ENCODE data around the gene MARK3. TPM values are rescaled to one million over a fixed set of nuclear protein-coding genes. Genes with fewer than 3 reads are reported as not detected.
A peak's percentile ranks its signal among the peaks of the same experiment; 100 is the strongest.
"Not testable (repeated sequence)": the region's sequence is repeated elsewhere in the genome, so short reads cannot be mapped to it uniquely, and the experiment has no call there.

Gene MARK3
- total RNA-seq, 2 donors from 2014 or later: 67.0 to 91.4 TPM

DNA sequence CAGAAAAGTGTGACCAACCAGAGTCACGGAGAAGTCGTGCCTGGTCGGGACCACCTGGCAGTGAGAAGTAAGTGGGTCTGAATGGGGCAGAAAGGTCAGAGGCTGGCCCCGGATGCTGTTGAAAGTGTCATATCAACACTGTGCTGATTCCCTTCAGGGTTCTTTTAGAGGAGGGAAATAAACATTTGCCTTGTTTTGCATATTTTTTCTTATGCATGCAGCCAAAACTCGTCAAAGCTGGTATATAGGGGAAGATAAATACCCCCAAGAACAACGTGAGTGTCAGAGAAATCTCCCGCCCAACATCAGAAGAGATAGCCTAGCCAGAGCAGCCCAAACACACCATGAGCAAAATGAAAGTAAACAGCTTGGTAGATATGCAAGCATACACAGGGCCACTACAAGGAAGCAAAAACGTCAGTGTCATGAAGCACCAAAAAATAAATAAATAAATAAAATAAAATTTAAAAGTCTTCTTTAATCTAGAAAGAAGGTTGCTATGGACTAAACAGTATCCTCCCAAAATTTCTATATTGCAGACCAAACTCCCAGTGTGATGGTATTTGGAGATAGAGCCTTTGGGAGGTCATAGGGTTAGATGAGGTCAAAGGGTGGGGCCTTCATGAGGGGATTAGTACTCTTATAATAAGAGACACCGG, 29.1 kb upstream of the MARK3 start:
- ATAC-seq (no peak), DNase-seq (ENCODE audit: low spot score in 2 of 2) (no peak)
- Mint-ChIP-seq H3K9me3 (peaks cover 0 to 4% of the 10 kb centered on the region in 2 donors), H3K27ac (peak overlapping the region in 1 of 2 donors; percentile 74), H3K36me3 (no peaks in the 10 kb centered on the region)

DNA sequence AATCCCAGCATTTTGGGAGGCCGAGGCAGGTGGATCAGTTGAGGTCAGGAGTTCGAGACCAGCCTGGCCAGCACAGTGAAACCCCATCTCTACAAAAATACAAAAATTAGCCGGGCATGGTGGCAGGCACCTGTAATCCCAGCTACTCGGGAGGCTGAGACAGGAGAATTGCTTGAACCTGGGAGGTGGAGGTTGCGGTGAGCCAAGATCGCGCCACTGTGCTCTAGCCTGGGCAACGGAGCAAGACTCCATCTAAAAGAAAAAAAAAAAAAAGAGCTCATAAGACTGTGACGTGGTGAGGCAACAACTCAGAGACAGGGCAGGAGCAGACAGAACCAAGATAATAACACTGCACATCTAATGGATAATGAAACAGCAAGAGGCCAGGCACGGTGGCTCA, 27.7 kb upstream of the MARK3 start:
- not testable (repeated sequence) for H3K9me3 Mint-ChIP-seq; ATAC-seq; DNase-seq (ENCODE audit: low spot score in 2 of 2); H3K36me3 Mint-ChIP-seq
- H3K27ac Mint-ChIP-seq: peak overlapping the region in 1 of 2 donors; percentile 37

DNA sequence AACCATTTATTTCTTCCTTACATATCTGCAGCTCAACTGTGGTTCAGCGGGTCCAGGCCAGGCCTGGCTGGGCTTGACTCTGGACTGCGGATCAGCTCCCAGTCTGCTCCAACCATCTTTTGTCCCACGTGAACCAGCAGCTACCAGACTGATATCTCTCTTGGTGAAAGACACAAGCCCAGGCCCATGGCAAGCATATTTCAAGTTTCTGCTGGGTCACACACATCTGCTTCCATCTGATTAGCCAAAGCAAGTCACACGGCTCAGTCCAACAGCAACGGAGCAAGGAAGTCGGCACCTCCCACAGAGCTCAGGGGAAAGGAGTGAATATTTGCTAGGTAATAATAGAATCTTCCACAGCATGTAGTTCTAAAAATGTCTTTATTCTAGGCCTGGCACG, 24.7 kb upstream of the MARK3 start:
- Mint-ChIP-seq H3K36me3 (peaks cover 9 to 22% of the 10 kb centered on the region in 2 donors), H3K9me3 (peaks cover 7 to 16% of the 10 kb centered on the region in 2 donors), H3K27ac (no peak overlapping the region)
- ATAC-seq (no peak), DNase-seq (ENCODE audit: low spot score in 2 of 2) (no peak)

DNA sequence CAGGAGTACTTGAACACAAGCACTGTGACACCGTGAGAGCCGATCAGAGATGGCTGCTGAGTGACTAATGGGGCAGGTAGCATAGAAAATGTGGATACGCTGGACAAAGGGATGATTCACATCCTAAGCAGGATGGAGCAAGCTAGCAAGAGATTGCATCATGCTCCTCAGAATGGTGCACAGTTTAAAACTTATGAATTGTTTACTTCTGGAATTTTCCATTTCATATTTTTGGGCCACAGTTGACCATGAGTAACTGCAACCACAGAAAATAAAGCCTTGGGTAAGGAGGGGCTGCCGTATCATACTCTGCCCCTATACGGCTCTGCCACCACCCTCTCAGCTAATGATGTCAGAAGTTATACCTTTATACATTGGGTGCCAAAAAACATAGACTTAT, 23.3 kb upstream of the MARK3 start:
- Mint-ChIP-seq H3K27ac (no peak overlapping the region), H3K36me3 (peaks cover 9 to 22% of the 10 kb centered on the region in 2 donors), H3K9me3 (peaks cover 7 to 16% of the 10 kb centered on the region in 2 donors)
- DNase-seq (ENCODE audit: low spot score in 2 of 2): no peak
- peak; percentile 59 to 89 for ATAC-seq

DNA sequence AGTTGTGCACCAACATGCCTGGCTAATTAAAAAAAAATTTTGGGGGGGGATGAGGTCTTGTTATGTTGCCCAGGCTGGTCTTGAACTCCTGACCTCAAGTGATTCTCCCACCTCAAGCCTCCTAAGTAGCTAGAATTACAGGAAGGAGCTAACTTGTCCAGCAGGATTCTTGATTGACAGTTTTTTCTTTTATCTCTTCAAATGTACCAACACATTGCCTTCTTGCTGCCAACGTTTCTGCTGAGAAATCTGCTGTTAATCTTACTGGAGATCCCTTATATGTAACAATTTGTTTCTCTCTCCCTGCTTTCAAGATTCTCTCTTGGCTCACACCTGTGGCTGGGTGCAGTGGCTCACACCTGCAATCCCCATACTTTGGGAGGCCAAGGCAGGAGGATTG, 22.4 kb upstream of the MARK3 start:
- Mint-ChIP-seq H3K36me3 (peaks cover 9 to 22% of the 10 kb centered on the region in 2 donors), H3K9me3 (peaks cover 7 to 16% of the 10 kb centered on the region in 2 donors), H3K27ac (peak overlapping the region in 1 of 2 donors; percentile 35)
- ATAC-seq (no peak), DNase-seq (ENCODE audit: low spot score in 2 of 2) (no peak)

DNA sequence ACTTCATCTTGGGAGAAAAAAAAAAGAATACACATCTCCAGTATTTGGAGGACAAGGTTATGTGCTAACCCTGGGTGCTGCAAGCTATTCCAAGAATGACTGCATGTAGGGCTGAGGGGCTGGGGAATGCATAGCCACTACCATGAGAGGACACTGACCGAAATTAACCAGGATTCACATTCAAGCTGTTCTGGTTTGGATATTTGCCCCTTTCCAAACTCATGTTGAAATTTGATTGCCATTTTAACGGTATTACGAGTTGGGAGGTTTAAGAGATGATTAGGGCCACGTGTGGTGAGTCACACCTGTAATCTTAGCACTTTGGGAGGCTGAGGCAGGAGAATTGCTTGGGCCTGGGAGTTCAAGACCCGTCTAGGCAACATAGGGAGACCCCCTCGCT, 18.5 kb upstream of the MARK3 start:
- no peak overlapping the region for H3K27ac Mint-ChIP-seq
- DNase-seq (ENCODE audit: low spot score in 2 of 2) (no peak), ATAC-seq (no peak)
- peaks cover 9 to 22% of the 10 kb centered on the region in 2 donors for H3K36me3 Mint-ChIP-seq
- H3K9me3 Mint-ChIP-seq: peaks cover 7 to 9% of the 10 kb centered on the region in 2 donors

DNA sequence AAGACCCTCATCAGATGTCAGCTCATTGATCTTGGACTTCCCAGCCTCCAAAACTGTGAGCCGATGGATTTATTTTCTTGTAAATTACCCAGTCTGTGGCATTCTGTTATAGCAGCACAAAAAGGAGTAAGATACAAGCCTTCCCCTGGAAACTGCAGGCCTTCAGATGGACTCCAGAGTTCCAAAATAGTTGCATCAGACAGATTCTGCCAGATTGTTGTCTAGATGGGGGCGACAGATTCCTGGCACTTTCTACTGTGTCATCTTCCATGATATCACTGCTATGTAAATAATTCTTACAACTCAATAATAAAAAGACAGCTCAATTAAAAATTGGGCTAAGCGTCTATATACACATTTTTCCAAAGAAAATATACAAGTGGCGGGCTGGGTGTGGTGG, 17.2 kb upstream of the MARK3 start:
- H3K36me3 Mint-ChIP-seq: peaks cover 9 to 13% of the 10 kb centered on the region in 2 donors
- no peak overlapping the region for H3K27ac Mint-ChIP-seq
- peaks cover 7 to 8% of the 10 kb centered on the region in 2 donors for H3K9me3 Mint-ChIP-seq
- ATAC-seq (no peak), DNase-seq (ENCODE audit: low spot score in 2 of 2) (no peak)

DNA sequence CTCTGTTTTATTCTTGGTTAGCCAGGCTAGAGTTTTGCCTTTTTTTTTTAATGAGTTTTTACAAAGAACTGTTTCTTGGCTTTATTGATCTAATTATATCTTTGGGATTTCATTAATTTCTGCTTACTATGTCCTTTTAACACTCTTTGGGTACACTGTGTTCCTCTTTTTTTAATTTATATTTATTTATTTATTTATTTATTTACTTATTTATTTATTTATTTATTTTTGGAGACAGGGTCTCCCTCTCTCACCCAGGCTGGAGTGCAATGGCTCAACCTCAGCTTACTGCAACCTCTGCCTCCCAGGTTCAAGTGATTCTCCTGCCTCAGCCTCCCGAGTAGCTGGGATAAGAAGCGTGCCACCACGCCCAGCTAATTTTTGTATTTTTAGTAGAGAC, 15.1 kb upstream of the MARK3 start:
- no peaks in the 10 kb centered on the region for H3K9me3 Mint-ChIP-seq
- no peaks in the 10 kb centered on the region for H3K36me3 Mint-ChIP-seq
- no peak overlapping the region for H3K27ac Mint-ChIP-seq
- DNase-seq (ENCODE audit: low spot score in 2 of 2) (no peak), ATAC-seq (no peak)

DNA sequence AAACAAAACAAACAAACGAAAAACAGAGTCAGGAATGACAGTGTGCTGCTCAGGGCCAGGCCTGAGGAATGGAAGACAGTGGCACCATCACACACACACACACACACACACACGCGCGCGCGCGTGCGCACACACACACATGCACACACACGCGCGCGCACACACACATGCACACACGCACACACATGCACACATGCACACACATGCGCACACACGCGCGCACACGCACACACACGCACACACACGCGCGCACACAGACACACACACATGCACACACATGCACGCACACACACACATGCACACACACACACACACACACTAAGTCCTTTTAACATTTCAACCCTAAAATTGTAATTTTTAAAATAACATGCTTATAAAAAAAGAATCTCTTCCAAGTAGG, 13.2 kb upstream of the MARK3 start:
- Mint-ChIP-seq H3K9me3 (no peaks in the 10 kb centered on the region), H3K36me3 (no peaks in the 10 kb centered on the region), H3K27ac (no peak overlapping the region)
- DNase-seq (ENCODE audit: low spot score in 2 of 2): no peak
- ATAC-seq: no peak

DNA sequence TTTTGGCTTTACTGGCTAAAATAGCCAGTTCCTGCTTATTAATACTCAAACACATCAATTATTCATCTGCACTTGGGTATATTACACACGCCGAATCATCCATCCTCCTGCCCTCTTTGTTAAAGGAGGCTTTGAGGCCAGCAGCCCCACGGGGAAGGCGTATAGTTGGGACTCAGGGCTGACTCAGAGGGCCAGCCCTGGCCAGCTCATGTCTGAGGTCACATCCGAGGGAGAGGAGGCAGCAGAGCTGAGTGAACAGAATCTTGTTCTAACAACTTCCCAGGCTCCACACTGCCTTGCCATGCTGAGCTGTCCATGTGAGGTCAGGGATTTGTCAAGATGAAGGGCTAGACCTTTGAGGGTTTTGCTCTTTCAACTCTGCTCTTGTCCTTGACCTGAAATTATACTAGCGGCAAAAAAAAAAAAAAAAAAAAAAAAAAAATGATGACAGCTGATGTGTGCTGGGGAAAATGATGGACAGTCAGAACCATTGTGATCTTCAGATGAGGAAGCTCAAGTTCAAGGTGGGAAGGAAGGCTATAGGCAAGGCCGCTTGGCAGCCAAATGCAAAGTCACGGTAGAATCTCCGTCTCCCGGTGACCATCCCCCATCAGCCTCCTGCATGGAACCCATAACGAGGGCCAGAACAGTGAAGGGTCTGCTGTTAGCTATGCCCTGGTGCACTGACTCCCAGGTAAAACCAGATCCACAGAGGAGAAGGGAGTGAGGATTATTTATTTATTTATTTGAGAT, 12.5 kb upstream of the MARK3 start:
- DNase-seq (ENCODE audit: low spot score in 2 of 2) (no peak), ATAC-seq (peak; percentile 66 to 99)
- Mint-ChIP-seq H3K27ac (no peak overlapping the region), H3K9me3 (no peaks in the 10 kb centered on the region), H3K36me3 (no peaks in the 10 kb centered on the region)

DNA sequence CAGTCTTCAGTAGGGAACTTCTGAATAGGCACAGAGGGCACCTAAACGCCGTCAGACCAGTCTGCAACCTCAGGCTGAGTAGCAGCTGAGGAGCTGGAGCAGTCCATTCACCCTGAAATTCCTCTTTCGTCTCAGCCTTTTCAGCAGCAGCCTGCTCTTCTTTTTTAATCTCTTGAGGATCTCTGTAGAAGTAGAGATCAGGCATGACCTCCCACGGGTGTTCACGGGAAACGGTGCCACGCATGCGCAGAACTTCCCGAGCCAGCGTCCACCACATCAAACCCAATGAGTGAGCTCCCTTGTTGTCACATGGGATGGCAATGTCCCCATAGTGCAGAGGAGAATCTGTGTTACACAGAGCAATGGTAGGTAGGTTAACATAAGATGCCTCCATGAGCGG, 11.1 kb upstream of the MARK3 start:
- H3K36me3 Mint-ChIP-seq: no peaks in the 10 kb centered on the region
- ATAC-seq (no peak), DNase-seq (ENCODE audit: low spot score in 2 of 2) (no peak)
- H3K27ac Mint-ChIP-seq: no peak overlapping the region
- no peaks in the 10 kb centered on the region for H3K9me3 Mint-ChIP-seq

DNA sequence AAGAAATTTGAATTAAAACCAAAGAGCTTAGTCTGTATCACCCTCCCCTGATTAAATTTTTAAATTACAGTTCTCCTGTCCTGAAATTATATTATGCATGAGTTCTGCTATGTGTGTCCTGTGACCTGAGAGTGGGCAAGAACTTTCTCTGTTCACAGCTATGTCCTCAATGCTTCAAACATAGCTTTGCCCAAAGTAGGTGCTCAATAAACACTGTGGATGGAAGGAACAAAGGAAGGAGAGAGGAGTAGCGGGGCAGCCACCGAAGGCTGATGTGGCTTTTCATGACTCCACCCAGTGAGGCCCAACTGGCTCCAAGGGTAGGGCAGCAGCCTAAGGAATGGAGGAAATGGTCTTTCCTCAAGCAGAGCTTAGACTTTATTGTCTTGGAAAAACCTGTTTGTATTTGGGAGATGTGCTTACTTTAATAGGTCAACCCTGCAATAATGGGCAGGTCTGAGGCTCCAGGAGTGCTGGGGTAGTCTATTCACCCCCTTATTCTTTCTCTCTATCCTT, 7.6 kb upstream of the MARK3 start:
- Mint-ChIP-seq H3K9me3 (no peaks in the 10 kb centered on the region), H3K27ac (no peak overlapping the region), H3K36me3 (no peaks in the 10 kb centered on the region)
- ATAC-seq (no peak), DNase-seq (ENCODE audit: low spot score in 2 of 2) (no peak)

DNA sequence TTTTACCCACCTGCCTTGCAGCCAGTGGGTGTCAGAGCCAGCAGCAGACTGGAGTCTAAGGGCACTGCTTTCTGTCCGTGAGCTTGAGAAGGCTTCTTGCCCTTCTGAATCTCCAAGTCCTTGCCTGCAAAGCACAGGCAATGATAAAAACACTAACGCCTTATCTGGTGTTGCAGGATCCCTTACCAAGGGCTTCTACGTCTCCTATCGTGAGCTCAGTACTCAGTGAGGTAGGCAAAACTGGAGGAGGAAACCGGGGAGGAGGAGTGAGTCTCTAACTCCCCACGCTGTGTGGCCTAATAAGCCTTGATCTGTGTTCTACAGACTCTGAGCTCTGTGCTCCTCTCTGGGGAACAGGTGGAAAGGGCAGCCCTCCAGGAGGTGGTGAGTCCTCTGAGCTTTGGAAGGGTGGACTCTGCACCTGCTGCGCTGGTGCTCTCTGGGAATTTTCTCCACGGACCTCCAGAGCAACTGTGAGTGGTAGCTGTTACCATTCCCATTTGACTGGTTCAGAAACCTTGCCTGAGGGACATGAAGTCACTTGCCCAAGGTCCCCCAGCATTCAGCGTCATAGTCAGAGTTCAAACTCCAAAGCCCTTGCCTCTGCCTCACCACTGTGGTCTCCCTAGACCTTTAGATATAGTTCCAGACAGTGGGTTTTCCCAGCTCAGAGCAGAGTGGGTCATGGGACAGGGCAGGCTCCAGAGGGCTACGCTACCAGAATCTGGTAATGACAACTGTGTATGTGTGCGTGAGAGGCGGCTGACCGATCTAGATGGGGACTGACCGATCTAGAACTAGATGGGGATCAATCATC, 7.0 kb upstream of the MARK3 start:
- ATAC-seq (no peak), DNase-seq (ENCODE audit: low spot score in 2 of 2) (no peak)
- no peak overlapping the region for H3K27ac Mint-ChIP-seq
- no peaks in the 10 kb centered on the region for H3K9me3 Mint-ChIP-seq
- no peaks in the 10 kb centered on the region for H3K36me3 Mint-ChIP-seq

DNA sequence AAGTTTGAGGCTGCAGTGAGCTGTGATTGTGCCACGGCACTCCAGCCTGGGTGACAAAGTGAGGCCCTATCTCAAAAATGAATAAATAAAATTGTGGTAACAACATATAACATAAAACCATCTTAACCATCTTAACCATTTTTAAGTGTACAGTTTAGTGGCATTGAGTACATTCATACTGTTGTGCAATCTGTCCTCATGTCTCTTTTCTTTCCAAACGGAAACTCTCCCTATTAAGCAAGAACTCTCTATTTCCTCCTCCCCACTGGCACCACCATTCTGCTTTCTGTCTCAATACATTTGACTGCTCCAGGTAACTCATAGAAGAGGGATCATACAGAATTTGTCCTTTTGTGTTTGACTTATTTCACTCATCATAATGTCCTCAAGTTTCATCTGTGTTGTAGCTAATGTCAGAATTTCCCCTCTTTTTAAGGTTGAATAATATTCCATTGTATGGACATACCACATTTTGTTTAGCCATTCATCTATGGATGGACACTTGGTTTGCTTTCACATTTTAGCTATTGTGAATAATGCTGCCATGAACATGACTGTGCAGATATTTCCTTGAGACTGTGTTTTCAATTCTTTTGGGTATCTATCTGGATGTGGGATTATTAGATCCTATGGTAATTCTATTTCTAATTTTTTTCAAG, 4.4 kb upstream of the MARK3 start:
- Mint-ChIP-seq H3K36me3 (peaks cover under 1 to 5% of the 10 kb centered on the region in 2 donors), H3K9me3 (no peaks in the 10 kb centered on the region), H3K27ac (no peak overlapping the region)
- ATAC-seq (no peak), DNase-seq (ENCODE audit: low spot score in 2 of 2) (no peak)

DNA sequence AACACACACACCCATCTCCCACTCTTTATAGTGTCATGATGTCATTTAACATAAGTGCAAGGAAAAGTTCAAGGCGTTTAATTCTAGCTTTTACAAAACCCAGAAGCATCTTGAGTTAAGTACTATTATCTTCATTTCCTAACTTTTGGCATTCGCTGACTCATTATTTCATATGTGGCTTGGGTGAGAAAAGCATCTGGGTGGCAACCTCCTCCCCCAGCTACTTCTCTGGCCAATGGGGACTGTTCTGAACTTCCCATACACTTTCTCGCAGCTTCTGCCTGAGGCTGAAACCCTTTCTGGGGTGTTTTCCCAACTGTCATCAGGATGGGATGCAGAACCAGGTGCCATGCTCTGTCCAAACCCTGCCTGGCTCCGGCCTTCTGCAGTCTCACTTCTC, 2.8 kb upstream of the MARK3 start:
- Mint-ChIP-seq H3K9me3 (no peaks in the 10 kb centered on the region), H3K36me3 (peaks cover 7 to 12% of the 10 kb centered on the region in 2 donors), H3K27ac (no peak overlapping the region)
- DNase-seq (ENCODE audit: low spot score in 2 of 2) (no peak), ATAC-seq (no peak)

DNA sequence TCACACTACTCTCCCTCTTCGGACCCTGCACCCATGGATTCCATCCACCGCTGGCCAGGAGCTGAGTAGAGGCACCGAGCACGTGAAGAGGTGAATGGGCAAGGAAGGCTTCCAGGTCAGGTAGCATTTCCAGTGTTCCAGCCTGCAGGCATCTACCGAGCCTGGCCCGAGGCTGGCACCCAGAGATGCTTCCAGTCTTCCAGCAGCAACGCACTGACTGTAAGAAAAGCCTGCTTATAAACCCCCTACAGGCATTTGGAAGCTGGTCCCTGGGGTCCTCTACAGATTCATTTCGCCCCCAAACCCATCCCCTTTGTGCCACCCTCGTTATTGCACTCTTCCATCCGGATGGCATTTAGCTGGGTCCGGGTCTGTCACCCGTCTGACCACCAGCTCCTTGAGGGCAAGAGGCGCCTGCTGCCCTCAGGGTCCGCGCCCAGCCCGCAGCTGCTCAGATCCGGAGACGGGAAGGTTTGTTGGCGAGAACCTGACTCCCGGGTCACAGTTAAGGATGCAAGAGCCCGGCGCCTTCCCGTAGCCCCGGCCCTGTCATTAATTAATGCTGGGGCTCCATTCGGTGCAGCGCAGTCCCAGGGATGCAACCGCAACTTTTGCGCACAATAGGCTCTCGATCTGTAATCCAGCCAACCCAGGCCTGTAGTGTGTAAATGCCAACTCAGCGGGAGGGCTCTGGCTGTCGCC, 614 bp upstream of the MARK3 start:
- DNase-seq (ENCODE audit: low spot score in 2 of 2) (peak in 1 of 2 donors; percentile 56), ATAC-seq (no peak)
- Mint-ChIP-seq H3K27ac (peak overlapping the region; percentile 88 to 96), H3K9me3 (no peaks in the 10 kb centered on the region), H3K36me3 (peaks cover 7 to 12% of the 10 kb centered on the region in 2 donors)
